HG03460 (cell line): ENCODE measurements around the gene NDC80.
"Not testable (repeated sequence)": the region's sequence is repeated elsewhere in the genome, so short reads cannot be mapped to it uniquely, and the experiment has no call there.

Source experiments
- ATAC-seq: cut with Tn5 transposase; IDR thresholded peaks from one replicate; pipeline ENCODE4 v1.9.1; 2021; ENCODE audit not compliant: unreplicated experiment

NDC80 gene

DNA sequence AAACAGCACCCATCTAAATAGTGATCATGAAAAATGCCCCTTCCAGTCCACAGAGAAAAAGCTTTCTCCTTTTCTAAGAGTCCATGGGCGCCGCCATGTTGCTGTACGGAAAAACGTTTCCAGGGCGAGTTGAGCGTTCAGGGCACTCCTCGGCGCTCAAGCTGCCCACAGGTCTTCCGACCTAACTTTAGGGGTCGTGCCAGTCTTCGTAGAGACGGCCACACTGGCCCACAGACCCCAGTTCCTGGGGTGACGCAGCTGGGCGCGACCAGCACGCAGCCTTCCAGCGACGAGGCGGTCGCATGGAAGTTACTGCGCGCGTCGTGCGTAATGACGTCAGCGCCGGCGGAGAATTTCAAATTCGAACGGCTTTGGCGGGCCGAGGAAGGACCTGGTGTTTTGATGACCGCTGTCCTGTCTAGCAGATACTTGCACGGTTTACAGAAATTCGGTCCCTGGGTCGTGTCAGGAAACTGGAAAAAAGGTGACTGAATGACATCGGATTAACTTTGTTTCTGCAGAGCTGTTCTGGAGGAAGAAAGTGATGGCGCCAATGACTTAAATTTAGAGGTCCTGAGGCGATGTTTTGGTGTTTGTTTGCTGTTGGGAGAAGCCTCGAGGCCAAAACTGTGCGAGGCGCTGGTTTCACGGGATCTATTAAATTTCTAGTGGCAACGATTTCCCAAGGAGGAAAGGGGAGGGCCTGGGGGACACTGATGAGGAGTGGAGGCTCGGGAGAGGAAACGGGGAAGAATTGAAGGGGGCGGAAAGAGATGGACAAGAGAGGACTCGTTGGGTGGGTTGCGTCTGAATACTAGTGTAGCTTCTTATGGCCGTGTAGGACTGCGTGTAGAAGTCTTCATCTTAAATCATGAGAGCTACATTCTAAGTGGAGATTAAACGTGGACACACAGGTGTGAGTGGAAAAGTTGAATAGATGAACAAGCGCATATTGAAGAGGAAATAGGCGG is at the start of gene NDC80, which contains the start of gene METTL4:
Gene NDC80 (plus strand): TSS at position 358 of the 971 bp plus-strand sequence. CDS start 1,429 bp downstream, outside the sequence.
Gene METTL4 (minus strand): TSS at position 306 of the 971 bp plus-strand sequence. CDS start 4,289 bp downstream, outside the sequence.
- ATAC-seq = peak; percentile 72

DNA sequence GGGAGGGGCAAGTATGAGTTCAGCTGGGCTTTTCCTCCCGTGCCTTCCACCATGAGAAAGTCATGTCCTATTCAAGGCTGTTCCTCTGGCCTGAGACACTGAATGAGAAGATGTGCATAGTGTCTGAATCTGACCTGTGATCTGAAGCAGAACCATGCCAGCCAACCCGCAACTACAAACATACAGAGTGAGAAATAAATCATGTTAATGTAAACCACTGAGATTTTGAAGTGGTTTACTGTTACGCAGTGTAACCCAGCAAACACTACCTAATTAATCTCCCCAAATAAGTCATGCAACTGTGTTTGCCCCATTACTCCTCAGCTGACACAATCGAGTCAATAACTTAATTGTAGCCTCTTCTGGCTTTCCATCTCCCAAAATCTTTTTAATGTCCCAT is 49.2 kb upstream of the NDC80 start:
- no peak for ATAC-seq

- not testable (repeated sequence) for ATAC-seq
Measured at GRCh38 chr18:2524794-2525198, 46.6 kb upstream of the NDC80 start.

GRCh38 chr18:2526329-2526728 is 45.0 kb upstream of the NDC80 start:
- ATAC-seq = no peak

- ATAC-seq = no peak
Measured at GRCh38 chr18:2529154-2529553, 42.2 kb upstream of the NDC80 start.

- no peak for ATAC-seq
Measured at GRCh38 chr18:2531751-2532150, 39.6 kb upstream of the NDC80 start.

GRCh38 chr18:2532797-2533196 is 38.6 kb upstream of the NDC80 start:
- no peak for ATAC-seq

DNA sequence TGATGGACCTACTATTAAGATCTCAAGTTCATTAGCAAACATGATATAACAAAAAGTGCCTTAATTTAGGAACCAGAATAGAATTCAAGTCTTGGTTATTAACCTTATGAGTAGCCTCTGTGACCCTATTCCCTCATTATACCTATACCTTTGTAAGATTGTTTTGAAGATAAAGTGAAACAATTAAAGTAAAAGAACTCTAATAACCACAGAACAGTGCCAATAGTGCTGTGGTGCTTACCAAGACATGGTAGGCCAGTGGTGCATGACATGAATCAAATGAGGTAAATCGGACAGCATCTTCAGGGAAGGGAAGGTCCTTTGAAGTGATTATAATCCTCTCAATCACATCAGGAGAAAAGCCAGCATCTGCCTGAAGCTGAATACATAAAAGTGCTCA is 36.5 kb upstream of the NDC80 start:
- ATAC-seq = peak; percentile 51

GRCh38 chr18:2535419-2535910 is 35.9 kb upstream of the NDC80 start:
- no peak for ATAC-seq

- no peak for ATAC-seq
Measured at GRCh38 chr18:2536063-2536462, 35.3 kb upstream of the NDC80 start.

GRCh38 chr18:2536493-2536892 is 34.9 kb upstream of the NDC80 start:
- no peak for ATAC-seq

- ATAC-seq = no peak
Measured at GRCh38 chr18:2537296-2537695, 34.1 kb upstream of the NDC80 start.

- no peak for ATAC-seq
Measured at GRCh38 chr18:2538236-2538635, 33.1 kb upstream of the NDC80 start.

- no peak for ATAC-seq
Measured at GRCh38 chr18:2538844-2539243, 32.5 kb upstream of the NDC80 start.

GRCh38 chr18:2540575-2540974 is 30.8 kb upstream of the NDC80 start:
- no peak for ATAC-seq

DNA sequence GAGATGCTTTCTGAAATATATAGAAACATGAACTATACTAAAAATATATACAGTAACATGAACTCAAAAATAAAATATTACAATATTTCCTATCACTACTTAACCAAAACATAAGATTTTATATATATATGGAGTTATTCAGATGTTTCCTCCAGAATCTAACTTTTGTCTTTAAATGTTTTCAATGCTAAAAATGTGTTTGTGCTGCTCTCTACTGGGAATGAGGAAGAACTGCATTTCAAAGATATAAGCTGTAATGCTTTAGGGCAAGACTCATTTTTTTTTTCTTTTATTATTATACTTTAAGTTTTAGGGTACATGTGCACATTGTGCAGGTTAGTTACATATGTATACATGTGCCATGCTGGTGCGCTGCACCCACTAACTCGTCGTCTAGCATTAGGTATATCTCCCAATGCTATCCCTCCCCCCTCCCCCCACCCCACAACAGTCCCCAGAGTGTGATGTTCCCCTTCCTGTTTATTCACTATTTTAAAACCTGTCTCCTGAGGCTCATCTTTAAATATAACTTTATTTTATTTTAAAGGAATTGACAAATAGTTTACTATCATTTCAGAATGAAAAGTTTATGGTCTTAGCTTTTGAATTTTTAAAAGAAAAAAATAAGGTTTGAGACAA is 29.3 kb upstream of the NDC80 start:
- peak; percentile 62 for ATAC-seq

DNA sequence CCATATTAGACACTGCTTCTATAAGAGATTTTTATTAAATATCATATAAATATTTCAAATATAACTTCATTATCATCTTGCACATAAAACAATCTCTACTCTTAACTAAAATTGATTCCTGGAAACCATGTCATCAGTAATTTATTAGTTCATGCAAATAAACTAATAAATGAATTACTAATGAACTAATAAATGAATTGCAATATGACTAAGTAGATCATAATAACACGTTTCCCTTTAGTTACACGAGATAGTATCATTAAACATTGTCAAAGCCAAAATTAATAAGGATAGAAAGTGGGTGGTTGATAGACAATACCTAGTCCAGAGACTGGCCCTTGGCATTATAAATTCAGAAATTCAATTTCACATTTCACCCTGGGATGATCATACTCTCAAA is 26.2 kb upstream of the NDC80 start:
- no peak for ATAC-seq

- peak; percentile 62 for ATAC-seq
Measured at GRCh38 chr18:2547477-2548087, 23.8 kb upstream of the NDC80 start.

GRCh38 chr18:2549462-2549861 is 21.9 kb upstream of the NDC80 start:
- no peak for ATAC-seq

GRCh38 chr18:2551425-2551824 is 19.9 kb upstream of the NDC80 start:
- no peak for ATAC-seq

DNA sequence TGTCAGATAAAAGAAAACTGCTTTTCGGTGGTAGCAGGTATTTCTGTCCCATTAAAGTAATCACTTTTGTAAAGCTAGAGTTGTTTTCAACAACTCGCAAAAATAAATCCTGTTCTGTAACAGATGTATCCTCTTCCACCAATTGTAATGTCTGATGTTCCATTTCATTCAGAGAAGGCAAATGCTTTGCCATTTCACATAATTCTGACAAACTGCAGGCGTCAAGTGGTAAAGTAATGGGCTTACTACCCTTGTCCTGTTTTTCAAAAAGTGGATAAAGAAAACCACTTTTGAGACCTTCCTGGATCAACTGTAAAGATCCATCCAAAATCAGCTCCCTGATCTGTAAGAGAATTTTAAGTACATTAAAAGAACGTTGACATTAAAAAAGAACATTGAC is 16.7 kb upstream of the NDC80 start:
- ATAC-seq = no peak
